ENCODE results near the gene PPP1CC. TPM values are rescaled to one million over a fixed set of nuclear protein-coding genes. Genes with fewer than 3 reads are reported as not detected.

The PPP1CC gene
- total and polyA plus RNA-seq, 2 of the 4 experiments (the other 2 are of a cell fraction) = 71.0 to 126 TPM

GRCh38 chr12:110737532-110737931, 5.2 kb downstream of the PPP1CC start:
- no peak overlapping the region for H3K14ac ChIP-seq (replicated peaks; ENCODE audit: low read depth, low read length)
- no peak overlapping the region for H3K9ac ChIP-seq (ENCODE audit: low read depth, low read length)
- no CpG with 5 or more reads among the region's 3 CpGs for WGBS, 2 experiments (ENCODE audit: extremely low coverage in 2 of 2, insufficient read length in 1 of 2)
- H2BK5ac ChIP-seq (ENCODE audit: low read depth, low read length, poor library complexity, severe bottlenecking) = no peak overlapping the region
- in situ Hi-C loops (cut with MboI; ENCODE audit: low sequenced_read_pairs) = no loop called here
- no peak overlapping the region for H3K4ac ChIP-seq (ENCODE audit: low read depth, low read length)
- no peaks in the 10 kb centered on the region for H3K27me3 ChIP-seq (ENCODE audit: control insufficient read depth, insufficient read depth, low read length)
- H3K4me2 ChIP-seq (ENCODE audit: low read depth, low read length) = no peak overlapping the region
- DNase-seq (no peak), ATAC-seq (ENCODE audit: low read depth) (no peak)
- no peak overlapping the region for H2BK20ac ChIP-seq (ENCODE audit: low read depth, low read length)
- peaks cover 0 to 39% of the 10 kb centered on the region in 2 experiments; a peak in 2 of 4 replicates for H3K79me1 ChIP-seq (ENCODE audit: low read depth in 1 of 2, low read length in 2 of 2)
- no peak overlapping the region for H4K5ac ChIP-seq (ENCODE audit: low read depth, low read length)
- intact Hi-C loops (cut with micrococcal nuclease) = no loop called here
- H4K91ac ChIP-seq (ENCODE audit: insufficient read depth, low read depth, low read length) = no peak overlapping the region
- no peak overlapping the region for H3K56ac ChIP-seq (ENCODE audit: extremely low read depth, insufficient read depth, low read length)
- dilution Hi-C loops (cut with HindIII; ENCODE audit: low sequenced_read_pairs, unreplicated experiment) = no loop called here
- H3K4me3 ChIP-seq (ENCODE audit: insufficient read depth, low read depth, low read length) = no peak overlapping the region
- H2BK15ac ChIP-seq (ENCODE audit: low read depth, low read length) = no peak overlapping the region
- no peak overlapping the region for H3K27ac ChIP-seq (ENCODE audit: insufficient read depth, low read length)
- peaks cover 97% of the 10 kb centered on the region for H4K20me1 ChIP-seq (ENCODE audit: insufficient read depth, low read length)
- H2AK9ac ChIP-seq (replicated peaks; ENCODE audit: low read depth, low read length, poor library complexity) = no peak overlapping the region
- BruUV-seq (replicated peaks) = no TSS peak
- H3K36me3 ChIP-seq (ENCODE audit: control insufficient read depth, insufficient read depth, low read length) = peaks cover 6% of the 10 kb centered on the region
- peaks cover 7% of the 10 kb centered on the region for H3K4me1 ChIP-seq (ENCODE audit: control insufficient read depth, insufficient read depth, low read length)
- H2AFZ ChIP-seq (replicated peaks; ENCODE audit: low read length, poor library complexity) = no peak overlapping the region
- ChIA-PET POLR2A (ENCODE audit: unreplicated experiment) (no interaction called here), CTCF (no interaction called here)
- peak overlapping the region; percentile 83; the same call in 1 of the 2 replicates for H3K23ac ChIP-seq (ENCODE audit: low read depth, low read length)
- no peak overlapping the region for H3K18ac ChIP-seq (ENCODE audit: low read depth, low read length)
- H2BK120ac ChIP-seq (ENCODE audit: low read depth, low read length) = no peak overlapping the region
- peaks cover 16% of the 10 kb centered on the region for H3K9me1 ChIP-seq (ENCODE audit: insufficient read depth, low read length)
- no peak overlapping the region for H2AK5ac ChIP-seq (ENCODE audit: low read depth, low read length)
- H4K8ac ChIP-seq (ENCODE audit: low read depth in 2 of 2, low read length in 2 of 2) = no peak overlapping the region
- TF ChIP-seq FOS (IDR thresholded peaks at IDR 0.05; ENCODE audit: low read depth, low read length) = no peak
- TF ChIP-seq CEBPB (IDR thresholded peaks at IDR 0.05; ENCODE audit: low read depth, low read length) = no peak
- TF ChIP-seq CHD1 (IDR thresholded peaks at IDR 0.05; ENCODE audit: low read depth, low read length) = no peak
- TF ChIP-seq POLR2A (IDR thresholded peaks at IDR 0.05; ENCODE audit: low read depth, low read length) = no peak
- no peak for TF ChIP-seq NFE2L2 (IDR thresholded peaks at IDR 0.05; ENCODE audit: low read depth, low read length)
- TF ChIP-seq MXI1 (IDR thresholded peaks at IDR 0.05; ENCODE audit: borderline replicate concordance, low read depth, low read length) = no peak
- no peak for TF ChIP-seq RAD21 (IDR thresholded peaks at IDR 0.05; ENCODE audit: low read length)
- TF ChIP-seq RCOR1 (IDR thresholded peaks at IDR 0.05; ENCODE audit: insufficient replicate concordance, low read length) = no peak
- no peak for TF ChIP-seq RFX5 (IDR thresholded peaks at IDR 0.05; ENCODE audit: low read depth, low read length)
- TF ChIP-seq BHLHE40 (IDR thresholded peaks at IDR 0.05; ENCODE audit: low read depth, low read length) = no peak
- no peak for TF ChIP-seq MAZ (IDR thresholded peaks at IDR 0.05; ENCODE audit: borderline replicate concordance, low read depth, low read length)
- TF ChIP-seq ELK1 (IDR thresholded peaks at IDR 0.05; ENCODE audit: borderline replicate concordance, low read depth, low read length) = no peak
- TF ChIP-seq, protein P1, sequence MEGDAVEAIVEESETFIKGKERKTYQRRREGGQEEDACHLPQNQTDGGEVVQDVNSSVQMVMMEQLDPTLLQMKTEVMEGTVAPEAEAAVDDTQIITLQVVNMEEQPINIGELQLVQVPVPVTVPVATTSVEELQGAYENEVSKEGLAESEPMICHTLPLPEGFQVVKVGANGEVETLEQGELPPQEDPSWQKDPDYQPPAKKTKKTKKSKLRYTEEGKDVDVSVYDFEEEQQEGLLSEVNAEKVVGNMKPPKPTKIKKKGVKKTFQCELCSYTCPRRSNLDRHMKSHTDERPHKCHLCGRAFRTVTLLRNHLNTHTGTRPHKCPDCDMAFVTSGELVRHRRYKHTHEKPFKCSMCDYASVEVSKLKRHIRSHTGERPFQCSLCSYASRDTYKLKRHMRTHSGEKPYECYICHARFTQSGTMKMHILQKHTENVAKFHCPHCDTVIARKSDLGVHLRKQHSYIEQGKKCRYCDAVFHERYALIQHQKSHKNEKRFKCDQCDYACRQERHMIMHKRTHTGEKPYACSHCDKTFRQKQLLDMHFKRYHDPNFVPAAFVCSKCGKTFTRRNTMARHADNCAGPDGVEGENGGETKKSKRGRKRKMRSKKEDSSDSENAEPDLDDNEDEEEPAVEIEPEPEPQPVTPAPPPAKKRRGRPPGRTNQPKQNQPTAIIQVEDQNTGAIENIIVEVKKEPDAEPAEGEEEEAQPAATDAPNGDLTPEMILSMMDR (conservative IDR thresholded peaks at IDR 0.05; ENCODE audit: low read depth, low read length) = no peak
- no peak for TF ChIP-seq SMC3 (IDR thresholded peaks at IDR 0.05; ENCODE audit: low read depth, low read length)
- TF ChIP-seq MAFK (IDR thresholded peaks at IDR 0.05; ENCODE audit: low read depth, low read length) = no peak
- TF ChIP-seq, protein P2, sequence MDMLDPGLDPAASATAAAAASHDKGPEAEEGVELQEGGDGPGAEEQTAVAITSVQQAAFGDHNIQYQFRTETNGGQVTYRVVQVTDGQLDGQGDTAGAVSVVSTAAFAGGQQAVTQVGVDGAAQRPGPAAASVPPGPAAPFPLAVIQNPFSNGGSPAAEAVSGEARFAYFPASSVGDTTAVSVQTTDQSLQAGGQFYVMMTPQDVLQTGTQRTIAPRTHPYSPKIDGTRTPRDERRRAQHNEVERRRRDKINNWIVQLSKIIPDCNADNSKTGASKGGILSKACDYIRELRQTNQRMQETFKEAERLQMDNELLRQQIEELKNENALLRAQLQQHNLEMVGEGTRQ (IDR thresholded peaks at IDR 0.05; ENCODE audit: low read depth, low read length) = no peak
- H3K9me3 ChIP-seq (ENCODE audit: control insufficient read depth, insufficient read depth, low read length) = no peaks in the 10 kb centered on the region
